HepG2 (cell line): ENCODE results near the gene PRR36. TPM values are rescaled to one million over a fixed set of nuclear protein-coding genes. Genes with fewer than 3 reads are reported as not detected.

Experiments
- GABPB1 ChIP-seq: IDR thresholded peaks from 2 replicates; pipeline ENCODE4 v1.6.1; 2016; ENCODE audit warnings: mild to moderate bottlenecking, missing genetic modification reagents, moderate library complexity, missing compliant biosample characterization
- HDAC2 ChIP-seq: sonication (generic); formaldehyde crosslinking; IDR thresholded peaks from 2 replicates; pipeline ENCODE4 v1.4.0; 2020; ENCODE audit warnings: missing genetic modification reagents
- HNF4A ChIP-seq: sonication (generic); formaldehyde crosslinking; IDR thresholded peaks from 2 replicates; pipeline ENCODE4 v1.4.0; 2020; ENCODE audit warnings: missing genetic modification reagents
- ISL2 ChIP-seq: sonication (generic); formaldehyde crosslinking; IDR thresholded peaks from 2 replicates; pipeline ENCODE4 v1.5.0; 2020; ENCODE audit warnings: missing genetic modification reagents
- MED1 ChIP-seq: sonication (generic); formaldehyde crosslinking; IDR thresholded peaks from 2 replicates; pipeline ENCODE4 v1.4.0; 2020; ENCODE audit warnings: missing genetic modification reagents
- MEIS1 ChIP-seq: sonication (generic); formaldehyde crosslinking; IDR thresholded peaks from 2 replicates; pipeline ENCODE4 v1.9.0; 2021; ENCODE audit warnings: mild to moderate bottlenecking, missing genetic modification reagents, moderate library complexity, borderline replicate concordance
- PRMT3 ChIP-seq: sonication (generic); formaldehyde crosslinking; IDR thresholded peaks from 2 replicates; pipeline ENCODE4 v1.8.1; 2022; ENCODE audit warnings: low read depth, mild to moderate bottlenecking, moderate library complexity, missing genetic modification reagents, borderline replicate concordance
- SALL2 ChIP-seq: sonication (generic); formaldehyde crosslinking; IDR thresholded peaks from 2 replicates; pipeline ENCODE4 v1.8.1; 2023; ENCODE audit warnings: mild to moderate bottlenecking, missing genetic modification reagents, inconsistent platforms
- TMF1 ChIP-seq: sonication (generic); formaldehyde crosslinking; IDR thresholded peaks from 2 replicates; pipeline ENCODE4 v1.8.1; 2022; ENCODE audit warnings: low read depth, missing genetic modification reagents
- ZMYM3 ChIP-seq: sonication (generic); formaldehyde crosslinking; IDR thresholded peaks from 2 replicates; pipeline ENCODE4 v1.5.1; 2020; ENCODE audit warnings: mild to moderate bottlenecking, missing genetic modification reagents
- ZNF350 ChIP-seq: sonication (generic); formaldehyde crosslinking; IDR thresholded peaks from 2 replicates; pipeline ENCODE4 v1.4.0; 2020; ENCODE audit warnings: mild to moderate bottlenecking, low read depth, missing genetic modification reagents, borderline replicate concordance
- ZNF547 ChIP-seq: sonication (generic); formaldehyde crosslinking; IDR thresholded peaks from 2 replicates; pipeline ENCODE4 v1.5.1; 2020; ENCODE audit warnings: mild to moderate bottlenecking, missing genetic modification reagents
- ZNF552 ChIP-seq: sonication (generic); formaldehyde crosslinking; IDR thresholded peaks from 2 replicates; pipeline ENCODE4 v1.9.0; 2022; ENCODE audit warnings: missing genetic modification reagents, mild to moderate bottlenecking, borderline replicate concordance
- ZNF800 ChIP-seq: sonication (generic); formaldehyde crosslinking; IDR thresholded peaks from 2 replicates; pipeline ENCODE4 v1.4.0; 2020; ENCODE audit warnings: missing genetic modification reagents
- polyA plus RNA-seq, 8 experiments: library from polyadenylated mRNA; depleted of rRNA in 3 of 8; stranded (reverse) in 7 of 8; unstranded in 1 of 8; fragments of >200 nt; fragmentation: Illumina TruSeq in 4 of 8; extraction: Trizol in 4 of 8; gene quantifications; 2 replicates each; pipeline versions ENCODE4 v1.2.1 to v1.2.3, GENCODE V29; 2011 to 2016; ENCODE audit warnings: low read depth in 4 of 8, missing spikeins in 1 of 8, mixed read lengths in 1 of 8; ENCODE audit not compliant: insufficient read depth in 1 of 8
- total RNA-seq, 5 experiments: library from RNA; depleted of rRNA; stranded (reverse); fragments of >200 nt; fragmentation: Illumina TruSeq; extraction: Trizol; gene quantifications; 2 replicates each; pipeline ENCODE4 v1.2.3, GENCODE V29; 2016; ENCODE audit warnings: low read depth in 1 of 5
- TF ChIP-seq, protein P1 (sequence below): sonication (generic); formaldehyde crosslinking; IDR thresholded peaks from 2 replicates; pipeline ENCODE4 v1.4.0; 2020; ENCODE audit warnings: missing genetic modification reagents, mild to moderate bottlenecking, borderline replicate concordance
- TF ChIP-seq, protein P2 (sequence below): sonication (generic); formaldehyde crosslinking; IDR thresholded peaks from 2 replicates; pipeline ENCODE4 v1.5.0; 2020; ENCODE audit warnings: mild to moderate bottlenecking, missing genetic modification reagents
- TF ChIP-seq, protein P3 (sequence below): IDR thresholded peaks from 2 replicates; pipeline ENCODE4 v1.6.1; 2016; ENCODE audit warnings: missing compliant biosample characterization, missing genetic modification reagents, borderline replicate concordance

Gene PRR36
- total and polyA plus RNA-seq, 2 of the 13 experiments (the other 11 are each of a cell fraction or from before 2014, with no cell fraction given): 0.07 to 0.17 TPM

DNA sequence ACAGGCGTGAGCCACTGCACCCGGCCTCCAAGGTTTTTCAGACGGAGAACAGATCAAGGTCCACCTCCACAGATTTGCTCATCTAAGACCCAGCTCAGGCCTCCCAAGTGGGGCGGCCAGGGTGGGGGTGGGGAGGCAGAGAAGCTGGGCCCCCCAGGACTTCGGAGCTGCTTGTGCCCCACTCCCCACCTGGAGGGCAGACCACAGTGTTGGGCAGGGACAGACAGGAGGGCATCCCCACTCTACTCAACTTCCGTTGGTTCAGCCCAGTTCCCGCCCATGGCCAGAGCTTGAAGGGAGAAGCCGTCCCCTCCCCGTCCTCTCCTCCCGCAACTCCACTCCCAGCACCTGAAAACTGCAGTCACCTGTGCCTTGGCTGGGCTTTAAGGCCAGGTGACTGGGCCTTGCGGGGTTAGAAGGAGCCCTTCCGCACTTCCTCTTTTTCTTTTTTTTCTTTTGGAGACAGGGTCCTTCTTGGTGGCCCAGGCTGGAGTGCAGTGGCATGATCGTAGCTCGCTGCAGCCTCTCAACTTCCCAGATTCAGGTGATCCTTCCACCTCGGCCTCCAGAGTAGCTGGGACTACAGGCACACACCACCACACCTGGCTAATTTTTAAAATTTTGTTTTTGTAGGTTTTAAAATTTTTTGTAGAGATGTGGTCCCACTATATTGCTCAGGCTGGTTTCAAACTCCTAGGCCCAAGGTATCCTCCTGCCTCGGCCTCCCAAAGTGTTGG, 13.4 kb upstream of the PRR36 start (continued):
- TF ChIP-seq ZNF800 (0 out of 2 replicates have a peak, but pooled peaks have one; percentile 28), HDAC2 (CRISPR knock-in tag) (peak; percentile 15; the same call in 1 of the 2 replicates), ZNF350 (CRISPR knock-in tag) (no peak), HNF4A (CRISPR knock-in tag) (peak; percentile 58), MED1 (0 out of 2 replicates have a peak, but pooled peaks have one; percentile 21), ZNF552 (0 out of 2 replicates have a peak, but pooled peaks have one; percentile 35), ZMYM3 (CRISPR knock-in tag) (peak; percentile 57; the same call in 1 of the 2 replicates), ZNF547 (CRISPR knock-in tag) (peak; percentile 10; the same call in 1 of the 2 replicates), PRMT3 (CRISPR knock-in tag) (no peak), SALL2 (CRISPR knock-in tag) (0 out of 2 replicates have a peak, but pooled peaks have one; percentile 34), GABPB1 (CRISPR knock-in tag) (peak; percentile 48; the same call in 1 of the 2 replicates), MEIS1 (CRISPR knock-in tag) (0 out of 2 replicates have a peak, but pooled peaks have one; percentile 10), ISL2 (0 out of 2 replicates have a peak, but pooled peaks have one; percentile 18), TMF1 (CRISPR knock-in tag) (no peak)
- TF ChIP-seq, protein P1, sequence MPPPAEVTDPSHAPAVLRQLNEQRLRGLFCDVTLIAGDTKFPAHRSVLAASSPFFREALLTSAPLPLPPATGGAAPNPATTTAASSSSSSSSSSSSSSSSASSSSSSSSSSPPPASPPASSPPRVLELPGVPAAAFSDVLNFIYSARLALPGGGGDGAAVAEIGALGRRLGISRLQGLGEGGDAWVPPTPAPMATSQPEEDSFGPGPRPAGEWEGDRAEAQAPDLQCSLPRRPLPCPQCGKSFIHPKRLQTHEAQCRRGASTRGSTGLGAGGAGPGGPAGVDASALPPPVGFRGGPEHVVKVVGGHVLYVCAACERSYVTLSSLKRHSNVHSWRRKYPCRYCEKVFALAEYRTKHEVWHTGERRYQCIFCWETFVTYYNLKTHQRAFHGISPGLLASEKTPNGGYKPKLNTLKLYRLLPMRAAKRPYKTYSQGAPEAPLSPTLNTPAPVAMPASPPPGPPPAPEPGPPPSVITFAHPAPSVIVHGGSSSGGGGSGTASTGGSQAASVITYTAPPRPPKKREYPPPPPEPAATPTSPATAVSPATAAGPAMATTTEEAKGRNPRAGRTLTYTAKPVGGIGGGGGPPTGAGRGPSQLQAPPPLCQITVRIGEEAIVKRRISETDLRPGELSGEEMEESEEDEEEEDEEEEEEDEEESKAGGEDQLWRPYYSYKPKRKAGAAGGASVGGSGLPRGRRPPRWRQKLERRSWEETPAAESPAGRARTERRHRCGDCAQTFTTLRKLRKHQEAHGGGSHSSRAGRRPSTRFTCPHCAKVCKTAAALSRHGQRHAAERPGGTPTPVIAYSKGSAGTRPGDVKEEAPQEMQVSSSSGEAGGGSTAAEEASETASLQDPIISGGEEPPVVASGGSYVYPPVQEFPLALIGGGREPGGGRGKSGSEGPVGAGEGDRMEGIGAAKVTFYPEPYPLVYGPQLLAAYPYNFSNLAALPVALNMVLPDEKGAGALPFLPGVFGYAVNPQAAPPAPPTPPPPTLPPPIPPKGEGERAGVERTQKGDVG (CRISPR knock-in tag): 0 out of 2 replicates have a peak, but pooled peaks have one; percentile 32
- TF ChIP-seq, protein P2, sequence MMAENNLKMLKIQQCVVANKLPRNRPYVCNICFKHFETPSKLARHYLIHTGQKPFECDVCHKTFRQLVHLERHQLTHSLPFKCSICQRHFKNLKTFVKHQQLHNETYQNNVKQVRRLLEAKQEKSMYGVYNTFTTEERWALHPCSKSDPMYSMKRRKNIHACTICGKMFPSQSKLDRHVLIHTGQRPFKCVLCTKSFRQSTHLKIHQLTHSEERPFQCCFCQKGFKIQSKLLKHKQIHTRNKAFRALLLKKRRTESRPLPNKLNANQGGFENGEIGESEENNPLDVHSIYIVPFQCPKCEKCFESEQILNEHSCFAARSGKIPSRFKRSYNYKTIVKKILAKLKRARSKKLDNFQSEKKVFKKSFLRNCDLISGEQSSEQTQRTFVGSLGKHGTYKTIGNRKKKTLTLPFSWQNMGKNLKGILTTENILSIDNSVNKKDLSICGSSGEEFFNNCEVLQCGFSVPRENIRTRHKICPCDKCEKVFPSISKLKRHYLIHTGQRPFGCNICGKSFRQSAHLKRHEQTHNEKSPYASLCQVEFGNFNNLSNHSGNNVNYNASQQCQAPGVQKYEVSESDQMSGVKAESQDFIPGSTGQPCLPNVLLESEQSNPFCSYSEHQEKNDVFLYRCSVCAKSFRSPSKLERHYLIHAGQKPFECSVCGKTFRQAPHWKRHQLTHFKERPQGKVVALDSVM (CRISPR knock-in tag): peak; percentile 97
- TF ChIP-seq, protein P3, sequence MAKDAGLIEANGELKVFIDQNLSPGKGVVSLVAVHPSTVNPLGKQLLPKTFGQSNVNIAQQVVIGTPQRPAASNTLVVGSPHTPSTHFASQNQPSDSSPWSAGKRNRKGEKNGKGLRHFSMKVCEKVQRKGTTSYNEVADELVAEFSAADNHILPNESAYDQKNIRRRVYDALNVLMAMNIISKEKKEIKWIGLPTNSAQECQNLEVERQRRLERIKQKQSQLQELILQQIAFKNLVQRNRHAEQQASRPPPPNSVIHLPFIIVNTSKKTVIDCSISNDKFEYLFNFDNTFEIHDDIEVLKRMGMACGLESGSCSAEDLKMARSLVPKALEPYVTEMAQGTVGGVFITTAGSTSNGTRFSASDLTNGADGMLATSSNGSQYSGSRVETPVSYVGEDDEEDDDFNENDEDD: peak; percentile 49; the same call in 1 of the 2 replicates
